NK-92 (cell line): ENCODE measurements around the gene RAB3C.
"Not testable (repeated sequence)": the region's sequence is repeated elsewhere in the genome, so short reads cannot be mapped to it uniquely, and the experiment has no call there.

Experiments
- DNase-seq: peaks from one replicate; lab custom pipeline; 2025; ENCODE audit not compliant: unreplicated experiment; lab: John Stamatoyannopoulos, UW

RAB3C gene

GRCh38 chr5:58582803-58583491 is at the start of gene RAB3C:
Gene RAB3C, plus strand, starts transcription at chr5:58583075. Its CDS starts 134 bp downstream, at chr5:58583209.
- DNase-seq, result no peak

DNA sequence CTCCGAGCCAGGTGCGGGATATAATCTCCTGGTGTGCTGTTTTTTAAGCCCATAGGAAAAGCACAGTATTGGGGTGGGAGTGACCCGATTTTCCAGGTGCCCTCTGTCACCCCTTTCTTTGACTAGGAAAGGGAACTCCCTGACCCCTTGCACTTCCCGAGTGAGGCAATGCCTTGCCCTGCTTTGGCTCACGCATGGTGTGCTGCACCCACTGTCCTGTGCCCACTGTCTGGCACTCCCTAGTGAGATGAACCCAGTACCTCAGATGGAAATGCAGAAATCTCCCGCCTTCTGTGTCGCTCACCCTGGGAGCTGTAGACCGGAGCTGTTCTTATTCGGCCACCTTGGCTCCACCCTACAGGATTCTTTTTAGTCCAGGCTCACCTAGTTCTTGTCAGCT is 40.9 kb upstream of the RAB3C start:
- DNase-seq, result not testable (repeated sequence)

- no peak for DNase-seq
Observed at GRCh38 chr5:58542709-58543108, 40.2 kb upstream of the RAB3C start.

- DNase-seq, result no peak
Observed at GRCh38 chr5:58543723-58544122, 39.2 kb upstream of the RAB3C start.

- no peak for DNase-seq
Observed at GRCh38 chr5:58544195-58544594, 38.7 kb upstream of the RAB3C start.

DNA sequence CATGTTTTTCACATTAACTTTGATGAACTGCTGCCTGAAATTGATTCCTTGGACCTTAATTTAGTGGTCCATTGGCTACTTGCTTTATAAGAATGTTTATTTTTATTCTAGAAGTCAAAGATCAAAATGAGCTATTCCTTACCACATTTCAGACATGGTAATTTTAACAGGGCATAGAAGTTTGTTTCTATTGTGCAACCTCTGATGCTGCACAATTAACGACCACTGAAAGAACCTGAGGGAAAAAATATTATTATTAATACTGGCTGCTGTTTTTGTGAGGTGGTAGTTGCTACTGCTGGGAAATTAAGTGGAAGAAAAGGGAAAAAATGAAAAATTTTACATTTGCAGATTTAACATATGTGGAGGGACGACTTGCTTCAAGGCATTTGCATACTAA is 37.9 kb upstream of the RAB3C start:
- no peak for DNase-seq

- DNase-seq, result no peak
Observed at GRCh38 chr5:58545912-58546311, 37.0 kb upstream of the RAB3C start.

GRCh38 chr5:58548068-58548467 is 34.8 kb upstream of the RAB3C start:
- DNase-seq, result no peak

DNA sequence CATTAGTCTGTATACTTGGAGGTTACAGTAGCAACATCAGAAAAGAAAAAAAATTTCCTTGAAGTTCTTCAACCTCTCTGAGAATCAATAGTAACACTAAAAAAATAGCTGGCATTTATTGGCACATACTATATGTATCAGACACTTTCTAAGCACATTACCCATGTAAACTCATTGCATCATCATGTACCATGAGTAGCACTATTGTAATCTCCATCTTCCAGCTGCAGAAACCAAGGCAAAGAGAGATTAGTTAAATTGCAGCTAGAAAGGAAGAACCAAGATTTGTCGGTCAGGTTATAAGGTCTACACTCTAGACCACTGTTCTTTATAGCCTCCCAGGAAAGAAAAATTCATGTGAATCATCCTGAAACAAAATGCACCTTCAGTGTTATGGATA is 31.4 kb upstream of the RAB3C start:
- DNase-seq, result no peak

DNA sequence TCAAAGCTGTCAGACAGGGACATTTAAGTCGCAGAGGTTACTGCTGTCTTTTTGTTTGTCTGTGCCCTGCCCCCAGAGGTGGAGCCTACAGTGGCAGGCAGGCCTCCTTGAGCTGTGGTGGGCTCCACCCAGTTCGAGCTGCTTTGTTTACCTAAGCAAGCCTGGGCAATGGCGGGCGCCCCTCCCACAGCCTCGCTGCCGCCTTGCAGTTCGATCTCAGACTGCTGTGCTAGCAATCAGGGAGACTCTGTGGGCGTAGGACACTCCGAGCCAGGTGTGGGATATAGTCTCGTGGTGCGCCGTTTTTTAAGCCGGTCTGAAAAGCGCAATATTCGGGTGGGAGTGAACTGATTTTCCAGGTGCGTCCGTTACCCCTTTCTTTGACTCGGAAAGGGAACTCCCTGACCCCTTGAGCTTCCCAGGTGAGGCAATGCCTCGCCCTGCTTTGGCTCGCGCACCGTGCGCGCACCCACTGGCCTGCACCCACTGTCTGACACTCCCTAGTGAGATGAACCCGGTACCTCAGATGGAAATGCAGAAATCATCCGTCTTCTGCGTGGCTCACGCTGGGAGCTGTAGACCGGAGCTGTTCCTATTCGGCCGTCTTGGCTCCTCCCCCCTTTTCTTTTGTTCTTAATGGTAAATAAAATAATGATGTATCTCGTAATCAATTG is 25.1 kb upstream of the RAB3C start:
- DNase-seq, result not testable (repeated sequence)

- not testable (repeated sequence) for DNase-seq
Observed at GRCh38 chr5:58563016-58563700, 19.7 kb upstream of the RAB3C start.

DNA sequence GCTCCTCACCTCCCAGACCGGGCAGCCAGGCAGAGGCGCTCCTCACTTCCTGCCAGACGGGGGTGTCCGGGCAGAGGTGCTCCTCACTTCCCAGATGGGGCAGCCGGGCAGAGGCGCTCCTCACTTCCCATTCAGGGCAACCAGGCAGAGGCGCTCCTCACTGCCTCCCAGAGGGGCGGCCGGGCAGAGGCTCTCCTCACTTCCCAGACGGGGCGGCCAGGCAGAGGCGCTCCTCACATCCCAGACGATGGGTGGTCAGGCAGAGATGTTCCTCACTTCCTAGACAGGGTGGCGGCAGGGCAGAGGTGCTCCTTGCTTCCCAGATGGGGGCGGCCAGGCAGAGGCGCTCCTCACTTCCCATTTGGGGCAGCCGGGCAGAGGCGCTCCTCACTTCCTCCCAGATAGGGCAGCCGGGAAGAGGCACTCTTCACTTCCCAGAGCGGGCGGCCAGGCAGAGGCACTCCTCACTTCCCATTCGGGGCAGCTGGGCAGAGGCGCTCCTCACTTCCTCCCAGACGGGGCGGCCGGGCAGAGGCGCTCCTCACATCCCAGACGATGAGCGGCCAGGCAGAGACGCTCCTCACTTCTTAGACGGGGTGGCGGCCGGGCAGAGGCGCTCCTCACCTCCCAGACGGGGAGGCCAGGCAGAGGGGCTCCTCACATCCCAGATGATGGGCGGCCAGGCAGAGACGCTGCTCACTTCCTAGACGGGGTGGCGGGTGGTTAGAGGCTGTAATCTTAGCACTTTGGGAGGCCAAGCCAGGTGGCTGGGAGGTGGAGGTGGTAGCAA is 18.6 kb upstream of the RAB3C start:
- not testable (repeated sequence) for DNase-seq

DNA sequence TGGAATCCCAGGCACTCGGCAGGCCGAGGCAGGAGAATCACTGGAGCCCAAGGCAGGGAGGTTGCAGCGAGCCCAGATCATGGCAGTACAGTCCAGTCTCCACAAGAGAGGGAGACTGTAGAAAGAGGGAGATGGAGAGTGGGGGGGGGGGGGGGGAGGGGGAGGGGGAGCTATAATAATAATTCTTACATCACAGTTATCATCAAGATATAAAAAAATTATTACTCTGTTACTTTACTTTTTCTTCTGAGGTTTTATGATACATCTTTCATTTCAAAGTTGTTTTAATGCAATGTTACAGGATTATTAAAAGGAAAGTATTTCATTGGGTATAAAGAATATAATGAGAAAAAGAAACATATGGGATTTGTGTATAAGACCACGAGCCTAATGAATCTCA is 17.8 kb upstream of the RAB3C start:
- no peak for DNase-seq

DNA sequence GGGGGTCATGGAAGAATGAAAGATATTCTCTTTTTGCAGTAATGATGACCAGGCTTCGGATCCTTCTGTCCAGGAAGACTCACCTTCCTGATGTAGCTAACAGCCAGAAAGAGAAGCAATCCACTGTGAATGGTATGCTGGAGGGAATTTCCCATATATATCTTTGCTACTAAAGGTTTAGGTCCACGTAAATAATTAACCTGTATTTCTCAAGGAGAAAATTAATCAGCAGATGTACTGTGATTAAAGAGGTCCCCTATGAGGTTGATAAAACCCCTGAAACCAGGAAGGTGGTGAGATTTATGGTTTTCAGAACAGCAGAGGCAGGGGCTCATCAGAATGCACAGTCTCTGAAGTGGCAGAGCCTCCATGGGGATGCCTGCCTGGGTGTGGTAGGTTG is 11.4 kb upstream of the RAB3C start:
- DNase-seq, result no peak

- not testable (repeated sequence) for DNase-seq
Observed at GRCh38 chr5:58572973-58573372, 9.9 kb upstream of the RAB3C start.

- no peak for DNase-seq
Observed at GRCh38 chr5:58579781-58580180, 3.1 kb upstream of the RAB3C start.

GRCh38 chr5:58582019-58582802 is 664 bp upstream of the RAB3C start:
- DNase-seq, result no peak

GRCh38 chr5:58595952-58596351 is 13.1 kb downstream of the RAB3C start:
- no peak for DNase-seq

DNA sequence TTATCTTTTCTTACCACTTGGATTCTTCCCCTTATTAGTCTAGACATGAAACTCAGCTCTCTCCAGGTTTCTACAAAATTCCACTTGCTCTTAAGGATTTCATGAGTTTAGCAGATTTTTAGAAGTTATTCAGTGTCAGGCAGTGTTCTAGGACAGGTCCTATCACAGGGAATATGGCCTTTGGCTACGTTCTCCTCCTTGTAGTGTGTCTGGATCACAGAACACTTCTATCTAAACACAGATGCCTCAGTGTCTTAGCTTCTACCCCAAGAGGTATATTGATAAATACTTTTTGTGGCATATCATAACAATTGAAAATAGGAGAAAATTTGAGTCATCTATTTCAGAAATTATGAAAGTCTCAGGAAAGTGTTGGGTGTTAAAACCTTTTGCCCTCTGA is 15.6 kb downstream of the RAB3C start:
- DNase-seq, result no peak

- no peak for DNase-seq
Observed at GRCh38 chr5:58599217-58599616, 16.3 kb downstream of the RAB3C start.

GRCh38 chr5:58600613-58601012 is 17.7 kb downstream of the RAB3C start:
- DNase-seq, result not testable (repeated sequence)
